H9 (cell line): ENCODE results near the gene ETV5. TPM values are rescaled to one million over a fixed set of nuclear protein-coding genes. Genes with fewer than 3 reads are reported as not detected.

Source experiments
- DNase-seq: peaks from one replicate; pipeline ENCODE4 v3.0.0-alpha.2; 2017
- H2AFZ ChIP-seq: one replicate; pipeline ENCODE4 v1.6.1; 2013; ENCODE audit warnings: mild to moderate bottlenecking, low read length, control low read depth, moderate library complexity
- H2AK5ac ChIP-seq: 2 replicates; pipeline ENCODE4 v1.6.1; 2013; ENCODE audit warnings: low read length, control low read depth, mixed read lengths; ENCODE audit not compliant: insufficient read length
- H2BK120ac ChIP-seq: one replicate; pipeline ENCODE4 v1.6.1; 2013; ENCODE audit warnings: low read depth, mild to moderate bottlenecking, low read length, control low read depth, inconsistent platforms; ENCODE audit not compliant: poor library complexity, severe bottlenecking
- H2BK12ac ChIP-seq: 2 replicates; pipeline ENCODE4 v1.6.1; 2013; ENCODE audit warnings: low read length, control low read depth, mixed read lengths, low read depth; ENCODE audit not compliant: insufficient read length
- H2BK15ac ChIP-seq: 2 replicates; pipeline ENCODE4 v1.6.1; 2013; ENCODE audit warnings: low read depth, low read length, control low read depth
- H2BK20ac ChIP-seq: one replicate; pipeline ENCODE4 v1.6.1; 2013; ENCODE audit warnings: low read depth, mild to moderate bottlenecking, low read length, control low read depth, inconsistent platforms; ENCODE audit not compliant: poor library complexity, severe bottlenecking
- H2BK5ac ChIP-seq: 2 replicates; pipeline ENCODE4 v1.6.1; 2013; ENCODE audit warnings: low read length, control low read depth, mixed read lengths; ENCODE audit not compliant: insufficient read length
- H3K14ac ChIP-seq: 2 replicates; pipeline ENCODE4 v1.6.1; 2013; ENCODE audit warnings: low read length, control low read depth; ENCODE audit not compliant: insufficient read depth
- H3K18ac ChIP-seq: 2 replicates; pipeline ENCODE4 v1.6.1; 2013; ENCODE audit warnings: low read depth, mild to moderate bottlenecking, mixed read lengths, low read length, control low read depth; ENCODE audit not compliant: insufficient read length
- H3K23ac ChIP-seq: 2 replicates; pipeline ENCODE4 v1.6.1; 2013; ENCODE audit warnings: low read length, control low read depth, mixed read lengths, low read depth; ENCODE audit not compliant: insufficient read length
- H3K23me2 ChIP-seq: 2 replicates; pipeline ENCODE4 v1.6.1; 2013; ENCODE audit warnings: low read depth, mild to moderate bottlenecking, mixed read lengths, low read length, control low read depth; ENCODE audit not compliant: insufficient read length, poor library complexity, severe bottlenecking
- H3K27ac ChIP-seq: 2 replicates; pipeline ENCODE4 v1.5.1; 2013; ENCODE audit warnings: low read length, control low read depth, mixed read lengths, low read depth; ENCODE audit not compliant: insufficient read length
- H3K27me3 ChIP-seq: 2 replicates; pipeline ENCODE4 v1.6.1; 2013; ENCODE audit warnings: low read length, control low read depth, inconsistent platforms; ENCODE audit not compliant: insufficient read depth
- H3K4ac ChIP-seq: 2 replicates; pipeline ENCODE4 v1.6.1; 2013; ENCODE audit warnings: low read depth, mild to moderate bottlenecking, control low read depth, inconsistent platforms, low read length, moderate library complexity
- H3K4me1 ChIP-seq: 2 replicates; pipeline ENCODE4 v1.6.1; 2013; ENCODE audit warnings: low read length, control low read depth, inconsistent platforms; ENCODE audit not compliant: insufficient read depth
- H3K4me2 ChIP-seq: 2 replicates; pipeline ENCODE4 v1.6.1; 2013; ENCODE audit warnings: low read length, control low read depth, mixed read lengths; ENCODE audit not compliant: insufficient read length, insufficient read depth
- H3K56ac ChIP-seq: 2 replicates; pipeline ENCODE4 v1.6.1; 2013; ENCODE audit warnings: low read depth, mild to moderate bottlenecking, mixed read lengths, low read length, control low read depth; ENCODE audit not compliant: insufficient read length
- H3K79me1 ChIP-seq: 2 replicates; pipeline ENCODE4 v1.6.1; 2013; ENCODE audit warnings: low read depth, mild to moderate bottlenecking, moderate library complexity, low read length, control low read depth, inconsistent platforms; ENCODE audit not compliant: insufficient read depth, poor library complexity, severe bottlenecking
- H3K79me2 ChIP-seq: 2 replicates; pipeline ENCODE4 v1.6.1; 2013; ENCODE audit warnings: low read length, control low read depth, inconsistent platforms; ENCODE audit not compliant: insufficient read depth
- H3K9ac ChIP-seq: 2 replicates; pipeline ENCODE4 v1.6.1; 2013; ENCODE audit warnings: low read length, control low read depth, mixed read lengths; ENCODE audit not compliant: insufficient read length; ENCODE audit errors: extremely low read depth
- H3K9me3 ChIP-seq: one replicate; pipeline ENCODE4 v1.6.1; 2013; ENCODE audit warnings: low read depth, low read length, inconsistent platforms; ENCODE audit not compliant: control insufficient read depth
- H3T11ph ChIP-seq: one replicate; pipeline ENCODE4 v1.6.1; 2013; ENCODE audit warnings: mild to moderate bottlenecking, low read length, control low read depth, inconsistent platforms
- H4K20me1 ChIP-seq: one replicate; pipeline ENCODE4 v1.6.1; 2013; ENCODE audit not compliant: control insufficient read depth, insufficient read length, insufficient read depth
- H4K5ac ChIP-seq: 2 replicates; pipeline ENCODE4 v1.6.1; 2013; ENCODE audit warnings: low read depth, mild to moderate bottlenecking, mixed read lengths, low read length, control low read depth; ENCODE audit not compliant: insufficient read length
- H4K8ac ChIP-seq: replicated peaks from 2 replicates; pipeline ENCODE4 v1.6.1; 2013; ENCODE audit warnings: low read length, control low read depth, mixed read lengths, low read depth; ENCODE audit not compliant: insufficient read length
- H4K91ac ChIP-seq: 2 replicates; pipeline ENCODE4 v1.6.1; 2013; ENCODE audit warnings: low read depth, mild to moderate bottlenecking, moderate library complexity, mixed read lengths, low read length, control low read depth; ENCODE audit not compliant: insufficient read length
- H3K27ac Mint-ChIP-seq, 3 experiments: 2 replicates in 2 of 3; 3 replicates in 1 of 3; pipeline ENCODE4 v1.8.0; 2020 to 2021; ENCODE audit warnings: mixed read lengths in 3 of 3, mild to moderate bottlenecking in 1 of 3, moderate library complexity in 1 of 3
- H3K27me3 Mint-ChIP-seq: 2 replicates; pipeline ENCODE4 v1.8.0; 2021; ENCODE audit warnings: low read depth, mild to moderate bottlenecking, moderate library complexity, mixed read lengths
- H3K36me3 Mint-ChIP-seq, 3 experiments: 2 replicates in 2 of 3; 3 replicates in 1 of 3; pipeline ENCODE4 v1.8.0; 2020 to 2021; ENCODE audit warnings: low read depth in 3 of 3, mixed read lengths in 3 of 3; ENCODE audit not compliant: insufficient read depth in 1 of 3
- H3K4me1 Mint-ChIP-seq, 2 experiments: 2 replicates each; pipeline ENCODE4 v1.8.0; 2020; ENCODE audit warnings: mixed read lengths in 2 of 2
- H3K4me3 Mint-ChIP-seq, 2 experiments: 2 replicates in 1 of 2; 3 replicates in 1 of 2; pipeline ENCODE4 v1.8.0; 2020 to 2021; ENCODE audit warnings: mild to moderate bottlenecking in 2 of 2, mixed read lengths in 2 of 2, moderate library complexity in 1 of 2
- H3K9me3 Mint-ChIP-seq, 2 experiments: 2 replicates in 1 of 2; 3 replicates in 1 of 2; pipeline ENCODE4 v1.8.0; 2020; ENCODE audit warnings: mild to moderate bottlenecking in 2 of 2, mixed read lengths in 2 of 2, moderate library complexity in 1 of 2
- CTCF ChIP-seq: fragments of 200-600 bp; sonication (generic); conservative IDR thresholded peaks from 3 replicates; pipeline ENCODE4 v1.8.0; 2021; ENCODE audit warnings: antibody characterized with exemption, mild to moderate bottlenecking
- WGBS: extraction: QIAGEN DNeasy Blood & Tissue Kit; methylation state at CpG from one replicate; pipeline ENCODE4 v1.1.7; 2013; ENCODE audit warnings: missing lambda C conversion rate, low lambda C conversion rate, mixed read lengths; ENCODE audit not compliant: insufficient read length; ENCODE audit errors: extremely low coverage; 5-methylcytosine and 5-hydroxymethylcytosine counted together
- total RNA-seq: library from RNA; stranded (reverse); gene quantifications from 2 replicates; pipeline ENCODE4 v1.2.1, GENCODE V29; 2021

Gene ETV5
- total RNA-seq, 1 experiment from 2014 or later: 7.7 TPM

- Mint-ChIP-seq H3K36me3 (no peaks in the 10 kb centered on the region), H3K27ac (no peak overlapping the region), H3K9me3 (no peaks in the 10 kb centered on the region), H3K4me1 (peaks cover 0 to 9% of the 10 kb centered on the region in 2 experiments; a peak in 2 of 4 replicates), H3K4me3 (no peak overlapping the region), H3K27me3 (peaks cover 64% of the 10 kb centered on the region)
- no peaks in the 10 kb centered on the region for H3K27me3 ChIP-seq
- no peak overlapping the region for H2BK5ac ChIP-seq
- no peak overlapping the region for H3K9ac ChIP-seq
- H4K8ac ChIP-seq: no peak overlapping the region
- H4K20me1 ChIP-seq: no peaks in the 10 kb centered on the region
- no peaks in the 10 kb centered on the region for H3K9me3 ChIP-seq
- TF ChIP-seq CTCF: no peak
- H3K23ac ChIP-seq: no peak overlapping the region
- no peak overlapping the region for H3K27ac ChIP-seq
- no peaks in the 10 kb centered on the region for H3K4me1 ChIP-seq
- no peak overlapping the region for H3K14ac ChIP-seq
- no peak for DNase-seq
- no peak overlapping the region for H3K4me2 ChIP-seq
- H2BK12ac ChIP-seq: no peak overlapping the region
- H3K79me1 ChIP-seq: no peaks in the 10 kb centered on the region
- WGBS: no CpG with 5 or more reads among the region's 2 CpGs
- H3T11ph ChIP-seq: no peak overlapping the region
- H2BK15ac ChIP-seq: no peak overlapping the region
- H4K91ac ChIP-seq: no peak overlapping the region
- no peak overlapping the region for H3K4ac ChIP-seq
- no peak overlapping the region for H2AFZ ChIP-seq
- H2BK120ac ChIP-seq: no peak overlapping the region
- H3K56ac ChIP-seq: no peak overlapping the region
- H4K5ac ChIP-seq: no peak overlapping the region
- no peak overlapping the region for H2BK20ac ChIP-seq
- no peak overlapping the region for H3K18ac ChIP-seq
- no peaks in the 10 kb centered on the region for H3K23me2 ChIP-seq
- H2AK5ac ChIP-seq: no peak overlapping the region
- no peaks in the 10 kb centered on the region for H3K79me2 ChIP-seq
Measured at GRCh38 chr3:186141790-186142189, 32.9 kb upstream of the ETV5 start.
